ENCODE results near the gene RTP2. TPM values are rescaled to one million over a fixed set of nuclear protein-coding genes. Genes with fewer than 3 reads are reported as not detected.

RTP2 gene
- total and polyA plus RNA-seq, 9 donors = not detected

- 2% methylated on average over 35 of the region's 35 CpGs for WGBS, 3 donors
- DNase-seq = peak; percentile 69 to 85 (median 80)
- TF ChIP-seq EP300 (IDR thresholded peaks at IDR 0.05) = no peak
- TF ChIP-seq, protein P1, sequence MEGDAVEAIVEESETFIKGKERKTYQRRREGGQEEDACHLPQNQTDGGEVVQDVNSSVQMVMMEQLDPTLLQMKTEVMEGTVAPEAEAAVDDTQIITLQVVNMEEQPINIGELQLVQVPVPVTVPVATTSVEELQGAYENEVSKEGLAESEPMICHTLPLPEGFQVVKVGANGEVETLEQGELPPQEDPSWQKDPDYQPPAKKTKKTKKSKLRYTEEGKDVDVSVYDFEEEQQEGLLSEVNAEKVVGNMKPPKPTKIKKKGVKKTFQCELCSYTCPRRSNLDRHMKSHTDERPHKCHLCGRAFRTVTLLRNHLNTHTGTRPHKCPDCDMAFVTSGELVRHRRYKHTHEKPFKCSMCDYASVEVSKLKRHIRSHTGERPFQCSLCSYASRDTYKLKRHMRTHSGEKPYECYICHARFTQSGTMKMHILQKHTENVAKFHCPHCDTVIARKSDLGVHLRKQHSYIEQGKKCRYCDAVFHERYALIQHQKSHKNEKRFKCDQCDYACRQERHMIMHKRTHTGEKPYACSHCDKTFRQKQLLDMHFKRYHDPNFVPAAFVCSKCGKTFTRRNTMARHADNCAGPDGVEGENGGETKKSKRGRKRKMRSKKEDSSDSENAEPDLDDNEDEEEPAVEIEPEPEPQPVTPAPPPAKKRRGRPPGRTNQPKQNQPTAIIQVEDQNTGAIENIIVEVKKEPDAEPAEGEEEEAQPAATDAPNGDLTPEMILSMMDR (IDR thresholded peaks at IDR 0.05) = peak; percentile 82 to 88 (median 84)
- no peak for TF ChIP-seq POLR2A (IDR thresholded peaks at IDR 0.05)
- Histone ChIP-seq H3K4me1 (ENCODE audit: insufficient read depth) (no peaks in the 10 kb centered on the region), H3K9me3 (no peaks in the 10 kb centered on the region), H3K36me3 (no peaks in the 10 kb centered on the region), H3K27ac (peak overlapping the region; percentile 94 to 100), H3K27me3 (no peaks in the 10 kb centered on the region), H3K4me3 (peak overlapping the region; percentile 88)
- intact Hi-C loops (cut with DNase I) = loop anchor here (2.0 to 10.0 kb wide), 15 partner anchors 171 to 1407 kb away; partner anchors contain the start of gene LPP (in 2 of the 4)
Measured at GRCh38 chr3:187741403-187742350, 39.3 kb upstream of the RTP2 start.

DNA sequence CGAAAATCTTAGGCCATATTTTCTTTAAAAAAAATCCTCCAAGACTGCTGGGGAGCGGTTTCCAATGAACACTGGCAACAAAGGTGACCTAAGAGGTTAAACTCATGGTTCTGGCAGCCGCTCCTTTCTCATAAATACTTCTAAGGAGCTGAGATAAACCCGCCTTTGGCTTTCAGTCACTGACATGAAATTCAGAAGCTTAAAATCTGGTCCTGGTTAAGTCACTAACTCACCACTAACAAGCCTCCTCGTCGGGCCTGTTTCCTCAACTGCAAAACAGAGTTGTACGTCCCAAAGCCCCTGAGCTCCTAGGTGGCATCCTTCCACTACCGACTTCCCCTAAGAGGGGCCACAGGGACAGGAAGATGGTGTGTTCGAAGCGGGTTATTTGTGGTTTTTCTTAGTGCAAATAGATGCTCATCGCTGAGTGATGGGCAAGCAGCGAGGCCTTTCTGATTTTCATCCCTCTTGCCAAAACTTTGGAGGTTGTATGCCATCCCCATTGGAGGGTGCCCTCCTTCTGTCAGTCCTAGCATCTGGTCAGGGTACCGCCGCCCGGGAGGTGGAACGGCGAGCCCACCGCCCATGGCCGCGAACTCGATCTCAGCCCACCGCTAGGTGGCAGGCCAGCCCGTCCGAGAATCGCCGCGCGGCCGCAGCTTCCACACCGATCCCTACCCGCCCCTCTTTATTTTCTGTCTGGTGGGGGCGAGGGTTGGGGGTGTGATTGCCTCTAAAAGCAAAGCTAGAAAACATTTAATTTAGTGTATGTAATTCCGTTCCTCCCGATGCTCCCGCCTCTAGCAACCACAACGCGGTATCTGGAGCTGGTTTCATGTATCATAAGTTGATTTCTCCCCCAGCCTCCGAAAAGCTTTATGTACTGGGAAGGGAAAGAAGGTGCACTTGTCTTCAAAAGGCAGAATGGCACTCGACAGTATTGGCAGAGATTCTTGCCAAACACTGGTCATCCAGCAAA, 38.4 kb upstream of the RTP2 start:
- Histone ChIP-seq H3K27ac (peak overlapping the region; percentile 94 to 100), H3K4me3 (peak overlapping the region; percentile 88), H3K36me3 (no peaks in the 10 kb centered on the region), H3K9me3 (no peaks in the 10 kb centered on the region), H3K4me1 (ENCODE audit: insufficient read depth) (peaks cover 5% of the 10 kb centered on the region), H3K27me3 (no peaks in the 10 kb centered on the region)
- intact Hi-C loops (cut with DNase I) = loop anchor here (2.0 to 10.0 kb wide), 15 partner anchors 172 to 1408 kb away; partner anchors contain the start of gene LPP (in 2 of the 4)
- DNase-seq = peak; percentile 75 to 88 (median 84)
- WGBS, 3 donors = 0 to 2% (median 1%) methylated on average over 39 of the region's 39 CpGs
- TF ChIP-seq POLR2A (IDR thresholded peaks at IDR 0.05) = no peak
- TF ChIP-seq, protein P1 (IDR thresholded peaks at IDR 0.05) = peak; percentile 95 to 96 (median 95)

- Histone ChIP-seq H3K4me3 (peak overlapping the region; percentile 88), H3K9me3 (no peaks in the 10 kb centered on the region), H3K27ac (peak overlapping the region; percentile 94 to 100), H3K4me1 (ENCODE audit: insufficient read depth) (peaks cover 7% of the 10 kb centered on the region), H3K27me3 (no peaks in the 10 kb centered on the region), H3K36me3 (no peaks in the 10 kb centered on the region)
- peak; percentile 86 to 95 (median 88) for DNase-seq
- peak; percentile 85 for TF ChIP-seq EP300 (IDR thresholded peaks at IDR 0.05)
- TF ChIP-seq, protein P1 (IDR thresholded peaks at IDR 0.05) = peak; percentile 99
- TF ChIP-seq POLR2A (IDR thresholded peaks at IDR 0.05) = peak; percentile 70
- 1% methylated on average over 51 to 53 of the region's 53 CpGs for WGBS, 3 donors
- intact Hi-C loops (cut with DNase I) = loop anchor here (2.0 to 10.0 kb wide), 15 partner anchors 173 to 1409 kb away; partner anchors contain the start of gene LPP (in 2 of the 4)
Measured at GRCh38 chr3:187739561-187740332, 37.4 kb upstream of the RTP2 start.
